Sciatic nerve (tissue), 2 donors: ENCODE data around the gene GTF2F2. TPM values are rescaled to one million over a fixed set of nuclear protein-coding genes. Genes with fewer than 3 reads are reported as not detected.
"Not testable (repeated sequence)": the region's sequence is repeated elsewhere in the genome, so short reads cannot be mapped to it uniquely, and the experiment has no call there.

Experiments used
- ATAC-seq: fragments of 200-7000 bp; cut with Tn5 transposase; one replicate; pipeline ENCODE4 v1.9.1; 2020; ENCODE audit warnings: mild to moderate bottlenecking, moderate library complexity
- DNase-seq: peaks from one replicate; pipeline ENCODE4 v3.0.0-alpha.2; 2020; ENCODE audit warnings: low spot score
- intact Hi-C: fragments of 100-400 bp; cut with DNase I; formaldehyde crosslinking; loops from one replicate; pipeline ENCODE4 v1.14.2; 2022
- total RNA-seq: library from RNA; stranded (reverse); fragmentation: NEBNext Ultra II Directional; extraction: Animal tissue kit (Norgen Biotek cat#: 25700); gene quantifications from one replicate; pipeline ENCODE4 v1.2.1, GENCODE V29; 2021
- donor health status: DM: no; HTN: no; CAD: no.
- donor health status: DM: no; HTN: no; CAD: no.

GTF2F2 gene
- total RNA-seq, 1 donor from 2014 or later, result 37.1 TPM

GRCh38 chr13:45167611-45168554 is 47.6 kb downstream of the GTF2F2 start:
- ATAC-seq, result no peak
- DNase-seq, result no peak
- intact Hi-C loops, result no loop called here

DNA sequence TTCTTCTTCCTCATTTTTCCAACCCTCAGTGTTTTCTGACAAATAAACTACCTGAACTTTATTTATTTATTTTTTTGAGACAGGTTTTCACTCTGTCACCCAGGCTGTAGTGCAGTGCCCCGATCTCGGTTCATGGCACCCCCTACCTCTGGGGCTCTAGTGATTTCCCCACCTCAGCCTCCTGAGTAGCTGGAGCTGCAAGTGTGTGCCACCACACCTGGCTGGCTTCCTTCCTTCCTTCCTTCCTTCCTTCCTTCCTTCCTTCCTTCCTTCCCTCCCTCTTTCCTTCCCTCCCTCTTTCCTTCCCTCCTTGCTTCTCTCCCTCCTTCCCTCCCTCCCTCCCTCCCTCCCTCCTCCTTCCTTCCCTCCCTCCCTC is 48.2 kb downstream of the GTF2F2 start:
- no peak for ATAC-seq
- no peak for DNase-seq
- intact Hi-C loops, result no loop called here

DNA sequence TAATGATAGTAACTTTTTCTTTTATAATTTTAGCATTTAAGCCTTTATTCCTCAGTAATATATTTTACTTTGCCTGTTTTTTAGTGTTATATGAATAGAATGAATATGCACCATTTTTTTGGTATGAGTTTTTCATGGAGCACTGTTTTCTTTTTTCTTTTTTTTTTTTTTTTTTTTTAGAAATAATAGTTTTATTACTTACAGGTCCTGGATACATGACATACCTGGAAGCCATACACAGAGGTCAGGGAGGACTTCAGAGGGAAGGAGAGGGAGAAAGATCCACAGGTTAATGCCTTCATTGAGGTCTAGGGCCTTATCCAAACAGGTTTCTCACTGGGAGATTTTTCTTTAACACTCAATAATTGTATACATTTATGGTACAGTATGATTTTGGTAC is 54.2 kb downstream of the GTF2F2 start:
- intact Hi-C loops, result no loop called here
- ATAC-seq (no peak), DNase-seq (no peak)

DNA sequence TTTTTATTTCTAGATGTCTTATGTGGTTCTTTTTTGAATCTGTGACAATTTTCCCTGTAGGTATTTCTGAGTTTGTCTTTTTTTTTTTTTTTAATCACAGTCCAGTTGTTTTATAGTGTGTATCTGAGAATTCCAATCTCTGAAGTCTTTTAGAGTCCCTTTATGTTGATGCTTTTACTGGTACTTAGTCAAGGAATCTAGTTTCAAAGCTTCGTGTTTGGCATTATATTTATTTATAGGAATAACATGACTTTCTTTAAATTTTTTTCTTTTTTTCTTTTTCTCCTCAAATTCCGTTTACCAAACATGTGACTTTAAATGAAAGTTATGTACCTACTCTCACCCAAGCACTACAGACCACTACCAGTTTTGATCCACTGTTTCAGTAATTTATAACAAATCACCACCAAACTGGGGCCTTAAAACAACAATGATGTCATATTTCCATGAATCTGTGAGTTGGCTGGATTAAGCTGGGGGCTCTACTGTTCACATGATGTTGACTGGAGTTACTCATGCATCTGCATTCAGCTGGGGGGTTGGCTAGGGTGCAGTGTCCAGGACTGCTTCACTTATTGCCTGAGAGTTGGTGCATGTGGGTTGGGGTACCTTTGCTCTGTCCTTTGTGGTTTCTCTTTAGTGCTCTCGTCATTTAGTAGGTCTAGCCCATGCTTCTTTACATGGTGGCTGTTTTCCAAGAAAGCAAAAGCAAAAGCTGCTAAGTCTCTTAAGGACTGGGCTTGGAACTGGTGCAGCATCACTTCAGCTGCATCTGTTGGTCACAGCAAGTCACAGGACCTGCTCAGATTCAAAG is 58.2 kb downstream of the GTF2F2 start:
- intact Hi-C loops, result no loop called here
- DNase-seq (no peak), ATAC-seq (peak; percentile 42)

DNA sequence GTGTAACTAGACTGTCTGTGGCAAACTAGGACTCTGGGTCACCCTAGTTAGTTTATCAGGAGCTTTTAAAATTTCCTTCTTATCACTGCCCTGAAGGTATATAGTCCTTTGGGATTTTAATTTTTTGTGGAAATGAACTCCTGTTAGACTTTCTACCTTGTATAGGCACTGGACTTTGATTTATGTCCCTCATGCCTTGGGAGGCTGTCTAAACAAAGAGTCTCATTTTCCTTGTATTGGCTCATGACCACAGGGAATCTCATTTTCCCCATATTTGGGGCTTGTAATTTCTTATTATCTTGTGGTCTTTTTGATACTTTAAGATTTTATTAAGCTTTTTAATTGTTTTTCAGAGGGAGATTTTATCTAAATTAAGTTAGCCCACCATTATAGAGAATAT is 59.1 kb downstream of the GTF2F2 start:
- no peak for DNase-seq

DNA sequence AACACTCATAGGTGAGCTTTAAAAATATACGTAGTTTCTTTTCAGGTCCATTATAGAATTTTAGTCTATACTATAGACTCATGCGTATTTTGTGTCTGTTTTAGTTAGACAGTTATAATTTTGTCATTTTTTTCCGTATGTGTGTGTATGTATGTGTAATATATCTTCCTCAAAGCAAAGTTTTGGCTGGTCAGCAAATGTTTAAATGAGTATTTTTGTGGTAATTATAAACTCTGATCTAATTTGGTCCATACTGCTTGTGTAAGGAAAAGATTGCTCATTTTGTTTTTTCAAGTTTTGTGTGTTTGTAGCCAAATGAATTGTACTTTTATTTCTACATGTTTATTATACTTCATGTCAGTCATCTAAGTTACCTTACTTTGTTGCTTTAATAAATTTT is 60.0 kb downstream of the GTF2F2 start:
- no peak for DNase-seq
- intact Hi-C loops, result no loop called here
- ATAC-seq, result no peak

More for the DNA sequence above, 59.1 kb downstream of the GTF2F2 start:
- ATAC-seq, result no peak
- intact Hi-C loops, result no loop called here

DNA sequence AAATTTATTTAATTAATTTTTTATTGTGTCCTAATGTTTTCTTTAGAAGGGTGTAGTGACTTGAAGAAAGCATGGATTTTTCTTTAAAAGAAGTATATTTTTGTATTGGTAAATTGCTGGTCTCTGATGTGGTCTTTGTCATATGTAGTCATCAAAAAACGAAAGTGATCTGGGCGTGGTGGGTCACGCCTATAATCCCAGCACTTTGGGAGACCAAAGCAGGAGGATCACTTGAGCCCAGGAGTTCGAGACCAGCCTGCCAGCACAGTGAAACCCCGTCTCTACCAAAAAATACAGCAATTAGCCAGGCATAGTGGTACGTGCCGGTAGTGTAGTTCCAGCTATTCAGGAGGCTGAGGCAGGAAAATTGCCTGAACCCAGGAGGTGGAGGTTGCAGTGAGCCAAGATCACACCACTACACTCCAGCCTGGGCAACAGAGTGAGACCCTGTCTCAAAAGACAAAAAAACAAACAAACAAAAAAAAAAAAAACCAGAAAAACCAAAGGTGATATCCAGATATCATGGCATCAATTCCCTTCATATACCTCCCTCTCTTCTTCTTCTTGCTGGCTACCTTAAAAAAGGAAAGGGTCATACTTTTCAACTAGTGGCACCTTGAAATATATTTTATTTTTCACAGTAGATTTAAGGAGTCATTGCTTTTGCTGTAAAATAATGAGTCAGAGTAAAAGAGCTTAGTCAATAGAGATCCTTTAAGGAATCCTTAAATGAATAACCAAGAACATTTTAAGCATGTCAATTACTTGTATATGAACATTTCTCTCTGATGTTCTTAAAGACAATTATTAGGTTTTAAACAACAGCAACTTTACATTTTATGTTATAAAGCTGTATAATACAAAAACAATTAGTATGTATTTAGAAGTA is 60.6 kb downstream of the GTF2F2 start:
- ATAC-seq, result no peak
- intact Hi-C loops, result no loop called here
- DNase-seq, result no peak

DNA sequence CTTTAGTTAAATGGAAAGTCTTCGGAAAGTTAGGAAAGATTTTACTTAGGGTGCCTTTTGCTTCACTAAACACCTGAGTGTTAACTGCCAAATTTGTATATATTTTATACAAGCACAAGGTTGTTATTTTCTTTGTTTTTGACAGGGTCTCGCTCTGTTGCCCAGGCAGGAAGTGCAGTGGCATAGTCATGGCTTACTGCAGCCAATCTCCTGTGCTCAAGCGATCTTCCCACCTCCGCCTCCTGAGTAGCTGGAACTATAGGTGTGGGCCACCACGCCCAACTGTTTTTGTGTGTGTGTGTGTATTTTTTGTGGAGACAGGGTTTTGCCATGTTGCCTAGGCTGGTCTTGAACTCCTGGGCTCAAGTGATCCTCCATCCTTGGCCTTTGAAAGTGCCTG is 64.4 kb downstream of the GTF2F2 start:
- intact Hi-C loops, result no loop called here
- ATAC-seq, result no peak
- DNase-seq, result no peak

GRCh38 chr13:45185286-45185685 is 65.0 kb downstream of the GTF2F2 start:
- DNase-seq (no peak), ATAC-seq (no peak)
- intact Hi-C loops, result no loop called here

DNA sequence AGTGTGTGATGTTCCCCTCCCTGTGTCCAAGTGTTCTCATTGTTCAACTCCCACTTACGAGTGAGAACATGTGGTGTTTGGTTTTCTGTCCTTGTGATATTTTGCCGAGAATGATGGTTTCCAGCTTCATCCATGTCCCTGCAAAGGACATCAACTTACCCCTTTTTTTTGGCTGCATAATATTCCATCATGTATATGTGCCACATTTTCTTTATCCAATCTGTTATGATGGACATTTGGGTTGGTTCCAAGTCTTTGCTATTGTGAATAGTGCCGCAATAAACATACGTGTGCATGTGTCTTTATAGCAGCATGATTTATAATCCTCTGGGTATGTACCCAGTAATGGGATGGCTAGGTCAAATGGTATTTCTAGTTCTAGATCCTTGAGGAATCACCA is 68.8 kb downstream of the GTF2F2 start:
- DNase-seq, intact Hi-C loops, ATAC-seq: not testable (repeated sequence)

DNA sequence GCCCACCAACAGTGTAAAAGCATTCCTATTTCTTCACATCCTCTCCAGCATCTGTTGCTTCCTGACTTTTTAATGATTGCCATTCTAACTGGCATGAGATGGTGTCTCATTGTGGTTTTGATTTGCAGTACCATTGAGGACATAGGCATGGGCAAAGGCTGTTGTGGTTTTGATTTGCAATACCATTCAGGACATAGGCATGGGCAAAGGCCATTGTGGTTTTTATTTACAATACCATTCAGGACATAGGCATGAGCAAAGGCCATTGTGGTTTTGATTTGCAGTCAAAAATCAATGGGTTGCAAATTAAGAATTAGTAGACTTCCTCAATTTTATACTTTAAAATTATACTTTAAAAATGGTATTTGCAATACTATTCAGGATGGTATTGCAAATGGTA is 69.2 kb downstream of the GTF2F2 start:
- intact Hi-C loops, DNase-seq, ATAC-seq: not testable (repeated sequence)

DNA sequence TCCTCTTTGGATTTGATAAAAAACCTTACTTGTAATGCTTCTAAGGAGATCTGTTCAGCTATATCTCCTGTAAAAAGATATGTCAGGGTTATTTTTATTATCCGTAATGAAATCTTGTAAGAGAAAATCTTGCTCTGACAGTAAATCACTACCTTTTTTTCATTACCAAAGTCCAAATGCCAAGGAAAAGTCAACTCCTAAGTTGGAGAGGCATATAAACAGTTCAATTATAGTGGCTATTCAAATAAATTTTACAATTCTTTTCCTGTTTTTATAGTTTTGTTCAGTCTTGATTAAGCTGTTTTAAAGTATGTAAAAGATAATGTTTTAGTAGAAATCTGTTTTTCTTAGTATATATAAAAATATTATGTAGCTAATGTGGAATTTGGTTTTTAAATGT is 71.6 kb downstream of the GTF2F2 start:
- intact Hi-C loops, result no loop called here
- no peak for DNase-seq
- no peak for ATAC-seq

DNA sequence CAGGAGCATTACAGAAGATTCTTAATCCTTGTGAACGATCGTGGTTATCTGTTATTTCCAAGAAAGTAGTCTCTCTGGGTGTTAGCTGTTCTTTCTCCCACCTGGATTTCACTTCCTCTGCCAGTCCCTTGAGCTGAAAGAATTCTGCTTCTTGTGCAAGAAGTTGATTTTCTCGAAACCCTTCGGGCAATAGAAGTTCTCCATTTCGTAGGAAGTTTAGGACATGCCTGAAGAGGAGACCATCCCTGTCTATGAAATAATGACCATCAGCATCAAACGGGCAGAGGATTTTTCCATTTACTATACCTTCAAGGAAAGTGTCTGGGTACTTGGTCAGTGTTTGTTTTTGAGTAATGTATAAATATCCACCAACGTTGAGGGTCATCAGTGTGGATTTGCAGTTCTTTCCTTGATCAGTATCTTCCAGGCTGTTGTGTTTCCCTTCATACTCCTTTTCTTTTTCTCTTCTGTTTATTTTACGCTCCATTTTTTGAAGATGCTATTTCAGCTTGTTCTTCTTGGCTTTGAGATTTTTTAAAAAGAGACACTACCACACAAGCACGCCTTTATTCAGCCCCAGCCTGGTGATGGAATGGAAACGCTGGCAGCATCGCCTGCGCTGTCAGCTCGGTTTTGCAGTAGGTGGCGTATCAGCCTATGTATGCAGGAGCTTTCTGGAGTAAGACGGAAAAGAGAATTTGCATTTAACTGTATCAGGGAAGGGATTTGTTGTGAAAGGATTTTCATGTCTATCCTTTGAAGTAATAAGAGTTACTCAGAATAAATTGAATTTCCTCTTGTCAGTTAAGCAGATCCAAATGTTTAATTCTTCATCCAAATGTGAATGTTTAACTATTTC is 74.0 kb downstream of the GTF2F2 start:
- DNase-seq (peak; percentile 79), ATAC-seq (peak; percentile 95)
- intact Hi-C loops, result no loop called here

GRCh38 chr13:45195421-45195820 is 75.1 kb downstream of the GTF2F2 start:
- no peak for DNase-seq
- ATAC-seq, result peak; percentile 33
- intact Hi-C loops, result no loop called here

DNA sequence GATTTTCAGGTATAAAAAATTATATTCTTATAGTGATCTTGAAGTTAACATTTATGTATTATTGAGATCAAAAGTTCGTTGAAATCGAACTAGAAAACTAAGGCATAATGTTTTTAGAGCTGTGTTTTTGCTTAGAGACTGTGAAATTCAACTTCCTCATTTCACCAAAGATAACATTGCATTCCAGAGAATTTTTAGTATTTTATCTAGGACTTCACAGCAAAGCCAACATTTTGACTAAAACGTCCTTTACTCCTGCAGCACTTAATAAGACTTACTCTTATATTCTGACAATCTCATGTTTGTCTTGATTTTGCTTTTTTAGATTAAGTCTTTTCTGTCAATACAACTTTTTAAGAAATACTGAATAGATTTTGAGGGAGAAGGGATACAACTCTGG is 75.8 kb downstream of the GTF2F2 start:
- no peak for DNase-seq
- intact Hi-C loops, result no loop called here
- no peak for ATAC-seq

DNA sequence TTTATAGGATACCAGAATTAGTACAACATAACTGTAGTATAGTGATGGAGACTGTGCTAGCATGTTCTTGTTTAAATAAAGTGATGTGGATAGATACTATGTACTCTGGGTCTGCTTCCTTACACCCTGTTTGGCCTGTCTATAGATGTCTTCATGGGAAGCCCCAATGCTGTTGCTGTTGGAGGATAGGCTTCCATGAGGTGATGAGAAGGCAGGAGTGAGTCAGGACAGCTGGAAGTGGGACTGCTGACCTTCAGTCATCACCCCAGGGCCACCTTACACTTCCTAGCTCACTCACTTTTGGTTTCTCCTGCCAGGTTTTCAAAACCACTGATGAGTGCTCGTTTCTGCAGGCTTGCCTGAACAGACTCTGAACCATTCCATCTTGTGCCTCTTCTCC is 76.3 kb downstream of the GTF2F2 start:
- intact Hi-C loops, result no loop called here
- DNase-seq (no peak), ATAC-seq (no peak)

DNA sequence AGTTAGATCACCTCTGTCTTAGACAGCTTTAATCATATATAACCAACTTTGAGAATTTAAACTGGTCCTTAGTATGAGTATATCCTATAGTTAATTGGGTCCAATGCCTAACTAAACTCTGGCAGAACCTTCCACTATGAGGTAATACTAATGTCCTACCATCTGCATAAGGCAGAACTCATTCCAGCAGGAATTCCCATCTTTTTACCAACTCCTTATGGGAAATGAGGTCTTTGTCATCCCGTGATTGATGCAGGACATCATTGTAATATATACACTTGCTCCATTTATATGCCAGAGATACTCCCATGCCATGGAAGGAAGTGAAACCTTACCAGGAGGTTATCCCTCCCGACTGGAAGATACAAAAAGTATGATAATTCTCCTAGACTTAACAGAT is 77.7 kb downstream of the GTF2F2 start:
- DNase-seq, result no peak
- ATAC-seq, result no peak
- intact Hi-C loops, result no loop called here

DNA sequence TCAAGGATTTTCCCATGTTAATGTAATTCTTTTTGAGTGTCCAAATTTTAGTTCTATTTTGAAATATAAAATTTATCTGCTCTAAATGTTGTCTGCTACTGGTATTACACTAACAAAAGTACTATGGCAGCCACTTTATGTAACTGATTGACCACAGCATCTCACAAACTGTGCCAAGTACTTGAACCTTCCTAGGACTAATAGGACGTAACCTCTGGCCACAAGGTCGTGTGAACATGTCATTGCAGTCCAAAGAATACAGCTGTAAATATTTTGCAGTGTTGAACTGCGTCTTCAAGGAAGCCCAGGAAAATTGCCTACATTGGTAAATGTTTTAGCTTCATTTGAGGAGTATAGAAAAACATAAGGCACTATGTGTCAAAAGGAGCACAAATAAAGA is 78.6 kb downstream of the GTF2F2 start:
- DNase-seq, result no peak
- intact Hi-C loops, result no loop called here
- ATAC-seq, result peak; percentile 49
